Skeletal muscle cell (primary cell): Measurements from ENCODE around the gene HOXC9.
"Not testable (repeated sequence)": the region's sequence is repeated elsewhere in the genome, so short reads cannot be mapped to it uniquely, and the experiment has no call there.

ENCODE experiments used
- DNase-seq: peaks from one replicate; pipeline ENCODE4 v3.0.0-alpha.2; 2010; ENCODE audit warnings: low read depth
- H3K4me3 ChIP-seq: 2 replicates; pipeline ENCODE4 v1.5.1; 2011; ENCODE audit warnings: low read depth, mild to moderate bottlenecking, control low read depth, low read length, moderate library complexity

The HOXC9 gene

GRCh38 chr12:54032627-54033100, 32.7 kb downstream of the HOXC9 start, which contains the start of gene HOXC5:
HOXC5 (plus strand) TSS chr12:54033050; CDS start chr12:54033123, 73 bp downstream.
- peak within 1 kb of the TSS; percentile 37 for H3K4me3 ChIP-seq
- DNase-seq = peak; percentile 61

- peak overlapping the region; percentile 37 for H3K4me3 ChIP-seq
- no peak for DNase-seq
Observed at GRCh38 chr12:54033106-54033979, 33.4 kb downstream of the HOXC9 start.

- DNase-seq = no peak
- H3K4me3 ChIP-seq = peak overlapping the region; percentile 37
Observed at GRCh38 chr12:54033980-54034784, 34.2 kb downstream of the HOXC9 start.

GRCh38 chr12:54034785-54035310, 34.9 kb downstream of the HOXC9 start:
- DNase-seq = no peak
- H3K4me3 ChIP-seq = no peak overlapping the region

- no peak overlapping the region for H3K4me3 ChIP-seq
- no peak for DNase-seq
Observed at GRCh38 chr12:54035568-54036264, 35.8 kb downstream of the HOXC9 start.

- no peak overlapping the region for H3K4me3 ChIP-seq
- DNase-seq = no peak
Observed at GRCh38 chr12:54036620-54037359, 36.8 kb downstream of the HOXC9 start.

GRCh38 chr12:54037360-54038283, 37.7 kb downstream of the HOXC9 start:
- DNase-seq = no peak
- H3K4me3 ChIP-seq = no peak overlapping the region

- no peak overlapping the region for H3K4me3 ChIP-seq
Observed at GRCh38 chr12:54038284-54038870, 38.4 kb downstream of the HOXC9 start.

GRCh38 chr12:54038871-54039414, 39.0 kb downstream of the HOXC9 start:
- no peak overlapping the region for H3K4me3 ChIP-seq
- DNase-seq = no peak

More at GRCh38 chr12:54038284-54038870, 38.4 kb downstream of the HOXC9 start:
- DNase-seq = no peak

GRCh38 chr12:54039417-54040147, 39.6 kb downstream of the HOXC9 start:
- no peak overlapping the region for H3K4me3 ChIP-seq
- no peak for DNase-seq

- H3K4me3 ChIP-seq = no peak overlapping the region
- no peak for DNase-seq
Observed at GRCh38 chr12:54040148-54040494, 40.2 kb downstream of the HOXC9 start.

- no peak for DNase-seq
- no peak overlapping the region for H3K4me3 ChIP-seq
Observed at GRCh38 chr12:54040648-54041047, 40.7 kb downstream of the HOXC9 start.

- no peak overlapping the region for H3K4me3 ChIP-seq
- DNase-seq = no peak
Observed at GRCh38 chr12:54041097-54041690, 41.2 kb downstream of the HOXC9 start.

- H3K4me3 ChIP-seq, DNase-seq: not testable (repeated sequence)
Observed at GRCh38 chr12:54042033-54042432, 42.1 kb downstream of the HOXC9 start.

- H3K4me3 ChIP-seq = no peak overlapping the region
- DNase-seq = no peak
Observed at GRCh38 chr12:54042970-54043853, 43.3 kb downstream of the HOXC9 start.
